Medulla oblongata (tissue), 1 donor: Measurements from ENCODE around the gene FIBCD1.

Source experiments
- DNase-seq: peaks from one replicate; pipeline ENCODE4 v3.0.0-alpha.2; 2015; ENCODE audit errors: extremely low spot score

Gene FIBCD1

DNA sequence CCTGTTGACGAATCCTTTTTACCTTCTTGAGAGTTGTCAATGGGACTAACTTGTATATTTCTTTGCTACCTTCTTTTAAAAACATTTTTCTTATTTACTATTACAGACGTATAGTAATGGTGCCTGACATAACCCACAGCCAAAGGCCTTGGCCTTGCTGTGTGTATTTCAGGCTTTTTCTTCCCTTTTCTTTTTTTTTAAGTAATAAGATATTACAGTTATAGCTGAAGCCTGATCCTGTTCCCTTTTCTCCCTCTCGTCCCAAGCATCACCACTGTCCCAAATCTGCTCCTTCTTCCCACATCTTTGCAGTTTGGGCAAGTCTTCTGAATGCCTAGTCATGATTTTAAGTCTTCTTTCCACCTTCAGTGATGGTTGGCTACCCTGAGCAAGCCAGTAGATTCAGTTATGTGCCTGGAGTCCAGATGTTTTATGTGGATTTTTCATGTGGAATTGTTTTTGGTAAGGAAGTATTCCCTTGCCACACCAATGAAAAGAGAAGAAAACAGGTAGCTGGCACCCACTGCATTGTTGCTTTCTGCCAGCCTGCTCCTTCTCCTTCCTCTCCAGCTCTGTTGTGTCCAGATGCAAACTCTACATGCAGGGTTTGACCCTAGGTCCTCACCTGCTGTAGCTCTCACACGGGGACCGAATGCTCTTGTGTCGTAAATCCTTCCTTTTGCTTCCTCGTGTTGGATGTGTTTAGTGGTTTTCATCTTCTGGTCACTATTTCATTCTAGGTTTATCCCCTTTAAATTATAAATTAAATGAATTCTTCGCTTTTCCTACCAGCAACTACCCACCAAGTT, 77.5 kb downstream of the FIBCD1 start:
- no peak for DNase-seq

GRCh38 chr9:130860458-130861316, 78.4 kb downstream of the FIBCD1 start:
- DNase-seq, result no peak

DNA sequence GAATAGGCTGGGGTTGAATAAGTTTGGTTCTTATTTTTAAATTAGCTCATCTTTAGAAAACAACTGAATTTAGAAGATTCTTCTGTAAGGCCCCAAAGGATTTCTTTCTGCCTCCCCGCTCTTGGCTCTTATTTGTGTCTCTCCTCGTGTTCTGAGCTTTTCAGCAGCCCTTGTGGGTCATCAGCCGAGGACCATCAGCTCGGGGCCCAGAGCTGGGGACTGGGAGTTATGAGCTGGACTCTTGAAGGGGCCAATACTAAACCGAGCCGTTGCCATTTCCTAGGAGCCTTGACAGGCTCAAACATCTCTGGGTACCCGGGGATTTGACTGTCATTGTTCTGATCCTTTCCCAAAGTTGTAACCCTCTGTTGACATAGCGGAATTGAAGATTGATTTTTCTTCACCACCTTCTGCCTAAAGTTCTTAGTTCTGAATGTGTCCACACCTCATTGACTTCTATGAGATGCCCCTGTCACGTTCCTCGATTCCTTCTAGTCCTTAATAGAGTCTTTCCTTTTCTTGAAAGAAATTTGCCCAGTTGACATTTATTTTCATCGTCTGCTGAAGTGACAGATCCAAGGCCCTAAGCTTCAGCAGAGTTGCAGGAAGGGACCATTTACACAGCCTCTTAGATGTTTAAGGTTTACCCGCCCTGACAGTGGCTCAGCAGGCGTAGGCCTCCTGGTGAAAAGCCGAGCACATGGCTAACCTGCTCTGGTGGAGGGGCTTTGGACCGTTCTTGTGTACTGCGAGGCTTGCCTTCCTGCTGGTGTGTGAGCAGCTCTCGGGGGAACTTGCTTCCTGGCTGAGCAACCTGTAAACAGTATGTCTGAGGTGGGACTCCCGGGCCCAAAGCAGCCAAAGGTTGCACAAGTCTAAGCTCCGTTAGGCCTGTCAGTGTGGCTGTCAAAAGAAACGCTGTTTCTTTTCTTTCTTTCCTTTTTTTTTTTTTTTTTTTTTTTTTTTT, 80.0 kb downstream of the FIBCD1 start:
- DNase-seq, result no peak

- no peak for DNase-seq
Observed at GRCh38 chr9:130857864-130858738, 80.9 kb downstream of the FIBCD1 start.

GRCh38 chr9:130856474-130856873, 82.6 kb downstream of the FIBCD1 start:
- DNase-seq, result no peak

DNA sequence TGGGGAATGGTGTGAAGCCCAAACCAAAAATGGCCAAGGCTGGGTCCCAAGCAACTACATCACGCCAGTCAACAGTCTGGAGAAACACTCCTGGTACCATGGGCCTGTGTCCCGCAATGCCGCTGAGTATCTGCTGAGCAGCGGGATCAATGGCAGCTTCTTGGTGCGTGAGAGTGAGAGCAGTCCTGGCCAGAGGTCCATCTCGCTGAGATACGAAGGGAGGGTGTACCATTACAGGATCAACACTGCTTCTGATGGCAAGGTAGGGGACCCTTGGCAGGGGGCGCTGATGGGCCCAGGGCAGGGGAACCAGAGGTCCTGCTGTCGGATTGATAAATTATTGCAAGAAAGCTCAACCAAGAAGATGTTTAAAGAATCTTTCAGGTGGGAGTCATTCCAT, 84.2 kb downstream of the FIBCD1 start:
- no peak for DNase-seq

DNA sequence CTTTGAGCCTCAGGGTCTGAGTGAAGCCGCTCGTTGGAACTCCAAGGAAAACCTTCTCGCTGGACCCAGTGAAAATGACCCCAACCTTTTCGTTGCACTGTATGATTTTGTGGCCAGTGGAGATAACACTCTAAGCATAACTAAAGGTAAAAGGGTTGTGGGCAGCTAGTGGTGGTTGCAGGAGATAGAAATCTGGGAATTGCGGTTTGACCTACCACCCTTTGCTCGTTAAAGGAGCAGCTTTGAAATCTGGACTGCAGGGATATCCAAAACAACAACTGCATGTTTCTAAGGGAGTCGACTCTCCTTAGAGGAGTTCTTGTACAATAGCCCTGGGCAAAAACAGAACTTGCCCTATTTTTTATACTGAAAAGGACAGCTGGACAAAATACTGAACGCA, 85.0 kb downstream of the FIBCD1 start:
- no peak for DNase-seq

- DNase-seq, result no peak
Observed at GRCh38 chr9:130852801-130853200, 86.2 kb downstream of the FIBCD1 start.
